ENCODE measurements around the gene GID8.

The GID8 gene

GRCh38 chr20:62925420-62926228 lies 12.3 kb upstream of the GID8 start:
- H3K4me3 ChIP-seq (ENCODE audit: control insufficient read depth, low read depth, low read length): peak overlapping the region; percentile 65
- no peak for DNase-seq (ENCODE audit: low read depth)
- TF ChIP-seq, protein P1, sequence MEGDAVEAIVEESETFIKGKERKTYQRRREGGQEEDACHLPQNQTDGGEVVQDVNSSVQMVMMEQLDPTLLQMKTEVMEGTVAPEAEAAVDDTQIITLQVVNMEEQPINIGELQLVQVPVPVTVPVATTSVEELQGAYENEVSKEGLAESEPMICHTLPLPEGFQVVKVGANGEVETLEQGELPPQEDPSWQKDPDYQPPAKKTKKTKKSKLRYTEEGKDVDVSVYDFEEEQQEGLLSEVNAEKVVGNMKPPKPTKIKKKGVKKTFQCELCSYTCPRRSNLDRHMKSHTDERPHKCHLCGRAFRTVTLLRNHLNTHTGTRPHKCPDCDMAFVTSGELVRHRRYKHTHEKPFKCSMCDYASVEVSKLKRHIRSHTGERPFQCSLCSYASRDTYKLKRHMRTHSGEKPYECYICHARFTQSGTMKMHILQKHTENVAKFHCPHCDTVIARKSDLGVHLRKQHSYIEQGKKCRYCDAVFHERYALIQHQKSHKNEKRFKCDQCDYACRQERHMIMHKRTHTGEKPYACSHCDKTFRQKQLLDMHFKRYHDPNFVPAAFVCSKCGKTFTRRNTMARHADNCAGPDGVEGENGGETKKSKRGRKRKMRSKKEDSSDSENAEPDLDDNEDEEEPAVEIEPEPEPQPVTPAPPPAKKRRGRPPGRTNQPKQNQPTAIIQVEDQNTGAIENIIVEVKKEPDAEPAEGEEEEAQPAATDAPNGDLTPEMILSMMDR (IDR thresholded peaks at IDR 0.05; ENCODE audit: control insufficient read depth, insufficient read depth, low read depth, low read length, missing control alignments): no peak

DNA sequence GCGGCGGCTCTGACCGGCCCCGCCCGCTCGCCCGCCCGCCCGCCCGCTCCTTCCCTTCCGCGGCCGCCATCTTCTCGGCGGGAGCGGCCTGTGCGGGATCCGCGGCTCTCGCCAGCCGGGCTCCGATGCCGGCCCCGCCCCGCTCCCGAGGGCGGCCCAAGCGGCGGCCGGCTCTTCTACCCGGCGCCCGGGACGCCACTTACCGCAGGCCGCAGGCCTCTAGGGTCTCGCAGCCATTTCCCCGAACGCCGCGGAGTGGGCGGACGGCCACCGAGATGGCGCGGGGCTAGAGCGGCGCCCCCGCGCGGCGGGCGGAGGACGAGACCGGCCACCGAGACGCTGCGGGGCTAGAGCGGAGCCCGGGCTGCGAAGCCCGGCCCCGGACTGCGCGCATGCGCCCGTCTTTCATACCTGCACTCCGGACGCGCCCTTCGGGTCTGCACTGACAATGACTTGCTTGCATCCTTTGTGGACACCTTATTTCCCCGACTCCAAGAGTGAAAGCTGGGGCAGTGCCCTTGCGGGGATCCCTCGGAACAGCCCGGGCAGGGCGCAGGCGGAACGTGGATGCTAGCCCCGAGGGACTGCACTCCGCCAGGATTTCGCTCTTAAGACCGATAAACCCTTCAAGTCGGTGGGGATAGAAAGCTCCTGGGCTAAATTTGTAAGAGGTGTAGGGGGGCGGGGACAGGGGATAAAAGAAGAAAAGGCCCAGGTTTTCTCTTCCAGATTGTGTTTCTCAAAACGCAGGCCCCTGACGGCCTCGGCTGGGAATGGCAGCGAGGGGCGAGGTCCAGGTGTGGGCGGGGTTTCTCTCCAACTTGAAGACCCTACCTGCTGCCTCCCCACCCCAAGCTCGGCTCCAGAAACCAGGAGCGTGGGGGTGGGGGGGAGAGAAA lies 11.5 kb upstream of the GID8 start, which contains the start of gene DIDO1:
Gene DIDO1 (minus strand): TSS at position 277 of the 899 bp plus-strand sequence.
- TF ChIP-seq, protein P1 (IDR thresholded peaks at IDR 0.05; ENCODE audit: control insufficient read depth, insufficient read depth, low read depth, low read length, missing control alignments): peak; percentile 48
- peak within 1 kb of the TSS; percentile 65 for H3K4me3 ChIP-seq (ENCODE audit: control insufficient read depth, low read depth, low read length)

GRCh38 chr20:62927128-62927705 lies 10.7 kb upstream of the GID8 start:
- DNase-seq (ENCODE audit: low read depth): no peak
- TF ChIP-seq, protein P1 (IDR thresholded peaks at IDR 0.05; ENCODE audit: control insufficient read depth, insufficient read depth, low read depth, low read length, missing control alignments): no peak
- H3K4me3 ChIP-seq (ENCODE audit: control insufficient read depth, low read depth, low read length): peak overlapping the region; percentile 65

More for the DNA sequence above, 11.5 kb upstream of the GID8 start, which contains the start of gene DIDO1:
- no peak for DNase-seq (ENCODE audit: low read depth)

DNA sequence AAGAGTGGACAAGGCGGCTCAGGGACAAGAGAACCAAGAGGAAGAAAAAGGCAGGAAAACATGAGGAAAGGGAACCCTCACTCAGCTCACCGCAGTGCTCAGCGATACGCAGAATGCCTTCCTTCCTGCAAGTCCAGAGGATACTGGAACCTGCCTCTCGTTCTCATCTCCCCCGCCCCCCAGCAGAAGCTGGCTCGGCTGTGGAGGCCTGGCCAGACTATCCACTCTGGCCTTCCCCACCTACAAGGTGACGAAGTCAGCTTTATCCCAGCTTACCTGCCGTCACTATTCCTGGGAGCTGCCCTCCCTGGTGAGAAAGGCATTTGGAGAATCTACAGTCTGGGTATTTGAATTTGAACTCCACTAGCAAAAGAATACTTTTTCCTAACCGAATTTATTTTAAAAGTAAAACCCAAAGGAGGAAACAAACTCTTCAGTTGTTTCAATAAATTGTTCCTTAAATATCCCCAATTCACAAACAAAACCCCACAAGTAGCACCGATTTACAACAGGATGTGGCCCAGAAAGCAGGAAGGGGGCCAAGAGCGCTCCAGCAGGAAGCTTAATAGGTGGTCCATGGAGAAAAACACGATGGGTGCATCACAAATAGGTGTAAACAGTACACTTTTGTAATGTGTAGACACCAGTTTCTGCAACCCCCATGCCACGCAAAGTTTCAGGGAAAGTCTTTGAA lies 9.6 kb upstream of the GID8 start:
- H3K4me3 ChIP-seq (ENCODE audit: control insufficient read depth, low read depth, low read length): peak overlapping the region; percentile 45
- TF ChIP-seq, protein P1 (IDR thresholded peaks at IDR 0.05; ENCODE audit: control insufficient read depth, insufficient read depth, low read depth, low read length, missing control alignments): no peak
- no peak for DNase-seq (ENCODE audit: low read depth)

GRCh38 chr20:62929051-62929538 lies 8.9 kb upstream of the GID8 start:
- DNase-seq (ENCODE audit: low read depth): no peak
- peak overlapping the region; percentile 45 for H3K4me3 ChIP-seq (ENCODE audit: control insufficient read depth, low read depth, low read length)
- TF ChIP-seq, protein P1 (IDR thresholded peaks at IDR 0.05; ENCODE audit: control insufficient read depth, insufficient read depth, low read depth, low read length, missing control alignments): no peak
